GM23338 (cell line): ENCODE data around the gene CNGB1.

Source experiments
- CREB1 ChIP-seq: fragments of 250-450 bp; sonication (Bioruptor Pico); IDR thresholded peaks from 2 replicates; pipeline ENCODE4 v1.5.0; 2020; ENCODE audit warnings: low read depth, mild to moderate bottlenecking, moderate library complexity
- CTCF ChIP-seq, 2 experiments: fragments of 200-600 bp in 1 of 2; sonication (generic) in 1 of 2; conservative IDR thresholded peaks; 2 replicates each; pipeline versions ENCODE4 v1.5.1 to v1.6.1; 2016 to 2017; ENCODE audit warnings: antibody characterized with exemption in 2 of 2, low read depth in 2 of 2, mild to moderate bottlenecking in 2 of 2, moderate library complexity in 1 of 2
- EZH2 ChIP-seq: fragments of 200-600 bp; sonication (generic); IDR thresholded peaks from one replicate; pipeline ENCODE4 v1.8.0; 2017; ENCODE audit warnings: antibody characterized with exemption, mild to moderate bottlenecking, low read depth; ENCODE audit not compliant: unreplicated experiment
- EZH2phosphoT487 ChIP-seq: fragments of 200-600 bp; sonication (generic); IDR thresholded peaks from one replicate; pipeline ENCODE4 v1.8.1; 2018; ENCODE audit warnings: antibody characterized with exemption; ENCODE audit not compliant: unreplicated experiment
- JUNB ChIP-seq: IDR thresholded peaks from one replicate; pipeline ENCODE4 v1.6.1; 2016; ENCODE audit warnings: antibody characterized with exemption; ENCODE audit not compliant: unreplicated experiment
- NANOG ChIP-seq: IDR thresholded peaks from 2 replicates; pipeline ENCODE4 v1.6.1; 2016; ENCODE audit warnings: antibody characterized with exemption, borderline replicate concordance
- POLR2AphosphoS5 ChIP-seq: IDR thresholded peaks from 2 replicates; pipeline ENCODE4 v1.6.1; 2016; ENCODE audit warnings: antibody characterized with exemption, low read depth
- ZNF114 ChIP-seq: fragments of 250-450 bp; sonication (Bioruptor Pico); IDR thresholded peaks from 2 replicates; pipeline ENCODE4 v1.5.0; 2020; ENCODE audit warnings: mild to moderate bottlenecking, moderate library complexity
- ZNF331 ChIP-seq: fragments of 250-450 bp; sonication (Bioruptor Pico); IDR thresholded peaks from 2 replicates; pipeline ENCODE4 v1.5.0; 2020; ENCODE audit warnings: low read depth, mild to moderate bottlenecking, moderate library complexity
- TF ChIP-seq, protein P1 (sequence below): IDR thresholded peaks from one replicate; pipeline ENCODE4 v1.6.1; 2018; ENCODE audit warnings: antibody characterized with exemption; ENCODE audit not compliant: unreplicated experiment
- TF ChIP-seq, protein P2 (sequence below): IDR thresholded peaks from 2 replicates; pipeline ENCODE4 v1.6.1; 2016; ENCODE audit warnings: antibody characterized with exemption

- no peak for TF ChIP-seq CTCF (conservative IDR thresholded peaks at IDR 0.05; ENCODE audit: low read depth in 2 of 2)
- TF ChIP-seq, protein P1, sequence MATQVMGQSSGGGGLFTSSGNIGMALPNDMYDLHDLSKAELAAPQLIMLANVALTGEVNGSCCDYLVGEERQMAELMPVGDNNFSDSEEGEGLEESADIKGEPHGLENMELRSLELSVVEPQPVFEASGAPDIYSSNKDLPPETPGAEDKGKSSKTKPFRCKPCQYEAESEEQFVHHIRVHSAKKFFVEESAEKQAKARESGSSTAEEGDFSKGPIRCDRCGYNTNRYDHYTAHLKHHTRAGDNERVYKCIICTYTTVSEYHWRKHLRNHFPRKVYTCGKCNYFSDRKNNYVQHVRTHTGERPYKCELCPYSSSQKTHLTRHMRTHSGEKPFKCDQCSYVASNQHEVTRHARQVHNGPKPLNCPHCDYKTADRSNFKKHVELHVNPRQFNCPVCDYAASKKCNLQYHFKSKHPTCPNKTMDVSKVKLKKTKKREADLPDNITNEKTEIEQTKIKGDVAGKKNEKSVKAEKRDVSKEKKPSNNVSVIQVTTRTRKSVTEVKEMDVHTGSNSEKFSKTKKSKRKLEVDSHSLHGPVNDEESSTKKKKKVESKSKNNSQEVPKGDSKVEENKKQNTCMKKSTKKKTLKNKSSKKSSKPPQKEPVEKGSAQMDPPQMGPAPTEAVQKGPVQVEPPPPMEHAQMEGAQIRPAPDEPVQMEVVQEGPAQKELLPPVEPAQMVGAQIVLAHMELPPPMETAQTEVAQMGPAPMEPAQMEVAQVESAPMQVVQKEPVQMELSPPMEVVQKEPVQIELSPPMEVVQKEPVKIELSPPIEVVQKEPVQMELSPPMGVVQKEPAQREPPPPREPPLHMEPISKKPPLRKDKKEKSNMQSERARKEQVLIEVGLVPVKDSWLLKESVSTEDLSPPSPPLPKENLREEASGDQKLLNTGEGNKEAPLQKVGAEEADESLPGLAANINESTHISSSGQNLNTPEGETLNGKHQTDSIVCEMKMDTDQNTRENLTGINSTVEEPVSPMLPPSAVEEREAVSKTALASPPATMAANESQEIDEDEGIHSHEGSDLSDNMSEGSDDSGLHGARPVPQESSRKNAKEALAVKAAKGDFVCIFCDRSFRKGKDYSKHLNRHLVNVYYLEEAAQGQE: no peak
- no peak for TF ChIP-seq EZH2
- no peak for TF ChIP-seq POLR2AphosphoS5
- TF ChIP-seq, protein P2, sequence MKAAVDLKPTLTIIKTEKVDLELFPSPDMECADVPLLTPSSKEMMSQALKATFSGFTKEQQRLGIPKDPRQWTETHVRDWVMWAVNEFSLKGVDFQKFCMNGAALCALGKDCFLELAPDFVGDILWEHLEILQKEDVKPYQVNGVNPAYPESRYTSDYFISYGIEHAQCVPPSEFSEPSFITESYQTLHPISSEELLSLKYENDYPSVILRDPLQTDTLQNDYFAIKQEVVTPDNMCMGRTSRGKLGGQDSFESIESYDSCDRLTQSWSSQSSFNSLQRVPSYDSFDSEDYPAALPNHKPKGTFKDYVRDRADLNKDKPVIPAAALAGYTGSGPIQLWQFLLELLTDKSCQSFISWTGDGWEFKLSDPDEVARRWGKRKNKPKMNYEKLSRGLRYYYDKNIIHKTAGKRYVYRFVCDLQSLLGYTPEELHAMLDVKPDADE: no peak
- TF ChIP-seq EZH2phosphoT487: no peak
- no peak for TF ChIP-seq ZNF114 (CRISPR knock-in tag)
- no peak for TF ChIP-seq CREB1 (CRISPR knock-in tag)
- TF ChIP-seq JUNB: no peak
- TF ChIP-seq ZNF331 (CRISPR knock-in tag): no peak
- TF ChIP-seq NANOG: no peak
Measured at GRCh38 chr16:57994361-57994760, 23.4 kb upstream of the CNGB1 start.
